Activated CD8-positive, alpha-beta T cell treated with anti-CD3 and anti-CD28 coated beads, Interleukin-2, amount 10 ng/mL, durations not matched to agents 7 days and 5 days (primary cell): ENCODE results near the gene LPXN. TPM values are rescaled to one million over a fixed set of nuclear protein-coding genes. Genes with fewer than 3 reads are reported as not detected.

Experiments
- ATAC-seq: fragments of 150-1000 bp; cut with Tn5 transposase; one replicate; pipeline ENCODE4 v1.10.0; 2021; ENCODE audit warnings: moderate library complexity
- CTCF ChIA-PET: fragments of 350-600 bp; sonication (Branson Sonifier 250); formaldehyde crosslinking; loops from one replicate; lab custom pipeline; 2021; ENCODE audit warnings: antibody characterized with exemption; lab: Charles Lee
- POLR2A ChIA-PET: fragments of 350-600 bp; sonication (Branson Sonifier 250); formaldehyde crosslinking; loops from one replicate; lab custom pipeline; 2021; ENCODE audit warnings: antibody characterized with exemption; lab: Charles Lee
- DNase-seq: peaks from one replicate; pipeline ENCODE4 v3.0.0-alpha.2; 2020
- H3K27ac Mint-ChIP-seq: one replicate; pipeline ENCODE4 v1.8.0; 2021; ENCODE audit warnings: mild to moderate bottlenecking, mixed read lengths
- H3K27me3 Mint-ChIP-seq: one replicate; pipeline ENCODE4 v1.8.0; 2021; ENCODE audit warnings: low read depth, mixed read lengths
- H3K36me3 Mint-ChIP-seq: one replicate; pipeline ENCODE4 v1.8.0; 2021; ENCODE audit warnings: low read depth, mixed read lengths
- H3K4me1 Mint-ChIP-seq: one replicate; pipeline ENCODE4 v1.8.0; 2021; ENCODE audit warnings: low read depth, mixed read lengths
- H3K4me3 Mint-ChIP-seq: one replicate; pipeline ENCODE4 v1.8.0; 2021; ENCODE audit warnings: mild to moderate bottlenecking, mixed read lengths
- H3K9me3 Mint-ChIP-seq: one replicate; pipeline ENCODE4 v1.8.0; 2022; ENCODE audit warnings: mixed read lengths; ENCODE audit not compliant: insufficient read depth
- total RNA-seq, 2 experiments: library from RNA; stranded (reverse); gene quantifications; one replicate each; pipeline ENCODE4 v1.2.3, GENCODE V29; 2021

The LPXN gene
- total RNA-seq = 100 to 1,000 TPM; 159 to 169 TPM

DNA sequence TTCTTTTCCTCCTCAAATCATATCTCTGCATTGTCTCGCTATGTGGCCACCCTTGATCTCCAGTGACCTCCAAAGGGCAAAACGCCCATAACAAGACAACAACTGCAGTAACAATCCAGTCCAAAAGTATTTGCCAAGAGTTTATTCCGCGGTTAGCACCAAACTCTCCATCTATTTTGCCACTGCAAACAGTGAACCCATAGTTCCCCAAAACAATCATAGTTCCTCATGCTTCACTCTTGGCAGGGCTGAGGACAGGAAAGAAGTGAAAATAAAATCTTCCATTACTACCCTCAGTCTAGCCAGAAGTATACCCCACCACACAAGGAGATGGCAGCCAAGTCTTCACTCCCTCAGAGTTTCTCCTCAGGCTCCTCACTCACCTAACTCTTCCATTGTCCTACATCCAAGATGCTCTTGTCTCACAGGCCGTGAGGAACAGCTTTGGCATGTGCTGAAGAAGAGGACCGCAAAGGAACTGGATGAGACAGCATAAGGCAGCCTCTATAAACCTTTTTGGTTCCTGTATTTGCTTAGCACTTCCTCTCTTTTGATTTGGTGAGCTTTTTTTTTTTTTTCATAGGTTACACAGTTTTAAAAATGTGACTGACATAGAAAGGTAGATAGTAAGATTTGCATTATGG, at the start of gene LPXN:
TSS of gene LPXN (minus strand) at position 480 of the 644 bp plus-strand sequence. CDS start at position 396, 84 bp downstream.
- ATAC-seq (no peak), DNase-seq (peak; percentile 53)
- H3K4me3 Mint-ChIP-seq = peak within 1 kb of the TSS; percentile 85

GRCh38 chr11:58625086-58625485, 49.4 kb upstream of the LPXN start:
- Mint-ChIP-seq H3K9me3 (no peaks in the 10 kb centered on the region), H3K27ac (no peak overlapping the region), H3K4me1 (peaks cover 6% of the 10 kb centered on the region), H3K27me3 (no peaks in the 10 kb centered on the region), H3K36me3 (peaks cover 43% of the 10 kb centered on the region), H3K4me3 (no peak overlapping the region)
- POLR2A ChIA-PET = interaction anchor here (0.5 kb wide), 1 partner anchor 976 kb away, joined by 3 read pairs; no protein-coding TSS in a partner anchor
- DNase-seq = no peak
- no peak for ATAC-seq
- CTCF ChIA-PET = no interaction called here

More for the DNA sequence above, at the start of gene LPXN:
- Mint-ChIP-seq H3K27me3 (no peaks in the 10 kb centered on the region), H3K4me1 (peaks cover 39% of the 10 kb centered on the region), H3K36me3 (peaks cover 40% of the 10 kb centered on the region), H3K27ac (peak within 1 kb of the TSS; percentile 100), H3K9me3 (no peaks in the 10 kb centered on the region)
- POLR2A ChIA-PET = interaction anchor here (0.6 to 1.7 kb wide), 10 partner anchors 9 to 370 kb away, joined by 3 to 5 read pairs (median 4); no protein-coding TSS in a partner anchor
- CTCF ChIA-PET = interaction anchor here (1.0 to 8.1 kb wide), 8 partner anchors 7 to 57 kb away, joined by 4 to 100 read pairs (median 6); no protein-coding TSS in a partner anchor

- Mint-ChIP-seq H3K27ac (peak within 1 kb of the TSS; percentile 13), H3K27me3 (no peaks in the 10 kb centered on the region), H3K4me1 (peaks cover 6% of the 10 kb centered on the region), H3K9me3 (no peaks in the 10 kb centered on the region), H3K4me3 (no peak within 1 kb of the TSS), H3K36me3 (peaks cover 64% of the 10 kb centered on the region)
- DNase-seq (no peak), ATAC-seq (no peak)
- ChIA-PET POLR2A (no interaction called here), CTCF (interaction anchor here (0.6 to 1.6 kb wide), 4 partner anchors 7 to 54 kb away, joined by 3 to 13 read pairs (median 4); no protein-coding TSS in a partner anchor)
These were observed 46.7 kb upstream of the LPXN start, which contains the start of gene CNTF for GRCh38 chr11:58622344-58622743. Gene CNTF (plus strand): TSS chr11:58622665. CDS start chr11:58622753, 88 bp downstream.

DNA sequence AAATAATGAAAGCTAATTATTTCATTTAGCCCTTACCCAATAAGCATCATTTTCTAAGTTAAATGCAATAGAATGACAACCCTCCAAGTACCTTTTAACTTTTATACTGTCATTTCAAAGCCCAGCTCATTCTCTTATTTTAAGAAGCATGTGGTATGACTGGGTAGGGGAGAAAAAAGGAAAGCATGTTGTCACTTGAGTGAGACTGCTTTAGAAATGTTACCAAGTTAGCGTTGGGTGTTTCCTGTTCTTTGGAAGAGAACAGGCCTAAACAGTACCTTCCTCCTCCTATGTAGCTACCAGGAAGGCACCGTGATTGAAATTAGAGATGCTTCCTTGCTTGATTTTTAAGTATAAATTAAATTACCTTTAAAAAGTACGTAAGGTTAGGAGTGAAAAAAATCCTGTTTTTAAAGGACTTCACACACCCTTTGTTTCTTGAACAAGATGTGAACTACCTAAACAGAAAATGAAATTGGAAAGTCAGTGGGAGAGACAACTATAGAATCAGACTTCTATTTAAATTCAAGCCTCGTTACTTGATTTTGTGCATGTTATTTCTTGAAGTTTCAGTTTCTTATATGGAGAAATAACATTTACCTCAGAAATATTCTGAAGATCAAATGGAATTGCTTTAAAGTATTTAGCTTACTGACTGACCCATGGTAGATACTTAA, 46.1 kb upstream of the LPXN start:
- DNase-seq (no peak), ATAC-seq (no peak)
- POLR2A ChIA-PET = no interaction called here
- CTCF ChIA-PET = interaction anchor here (1.0 to 1.6 kb wide), 4 partner anchors 8 to 18 kb away, joined by 3 to 13 read pairs (median 4); no protein-coding TSS in a partner anchor
- Mint-ChIP-seq H3K9me3 (no peaks in the 10 kb centered on the region), H3K27me3 (no peaks in the 10 kb centered on the region), H3K27ac (peak overlapping the region; percentile 13), H3K4me1 (peaks cover 6% of the 10 kb centered on the region), H3K36me3 (peaks cover 67% of the 10 kb centered on the region), H3K4me3 (no peak overlapping the region)

DNA sequence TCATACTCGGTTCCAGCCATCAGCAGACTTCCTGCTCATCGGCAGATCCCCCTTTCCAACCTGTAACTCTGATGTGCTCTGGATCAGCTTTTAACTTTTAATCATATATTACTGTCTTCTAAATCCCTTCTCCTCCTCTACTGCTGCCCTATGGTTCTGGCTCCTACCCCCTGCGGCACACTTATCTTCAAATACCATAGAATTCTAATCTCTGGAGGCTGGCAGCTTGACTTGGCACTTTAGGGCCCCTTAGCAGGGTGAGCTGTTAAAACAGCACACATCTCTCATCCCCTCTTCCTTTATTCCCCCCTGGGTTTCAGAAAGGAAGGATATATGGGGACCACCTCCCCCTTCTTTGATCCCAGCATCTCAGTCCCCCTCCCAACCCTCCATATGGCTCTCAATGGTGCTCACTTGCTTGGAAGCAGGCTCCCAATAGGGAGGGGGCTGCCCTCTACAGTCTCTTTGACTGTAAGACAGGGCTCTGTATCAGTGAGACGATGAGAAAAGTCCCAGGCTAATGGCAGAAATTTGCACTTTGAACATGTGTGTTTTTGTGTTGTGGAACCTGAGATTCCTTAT, 42.4 kb upstream of the LPXN start:
- no peaks in the 10 kb centered on the region for H3K27me3 Mint-ChIP-seq
- H3K4me1 Mint-ChIP-seq = peaks cover 6% of the 10 kb centered on the region
- H3K9me3 Mint-ChIP-seq = no peaks in the 10 kb centered on the region
- CTCF ChIA-PET = interaction anchor here (0.7 to 2.3 kb wide), 9 partner anchors 11 to 170 kb away, joined by 3 to 19 read pairs (median 4); no protein-coding TSS in a partner anchor
- ATAC-seq (no peak), DNase-seq (no peak)
- POLR2A ChIA-PET = no interaction called here
- peak overlapping the region; percentile 37 for H3K27ac Mint-ChIP-seq
- H3K36me3 Mint-ChIP-seq = peaks cover 72% of the 10 kb centered on the region
- H3K4me3 Mint-ChIP-seq = no peak overlapping the region

DNA sequence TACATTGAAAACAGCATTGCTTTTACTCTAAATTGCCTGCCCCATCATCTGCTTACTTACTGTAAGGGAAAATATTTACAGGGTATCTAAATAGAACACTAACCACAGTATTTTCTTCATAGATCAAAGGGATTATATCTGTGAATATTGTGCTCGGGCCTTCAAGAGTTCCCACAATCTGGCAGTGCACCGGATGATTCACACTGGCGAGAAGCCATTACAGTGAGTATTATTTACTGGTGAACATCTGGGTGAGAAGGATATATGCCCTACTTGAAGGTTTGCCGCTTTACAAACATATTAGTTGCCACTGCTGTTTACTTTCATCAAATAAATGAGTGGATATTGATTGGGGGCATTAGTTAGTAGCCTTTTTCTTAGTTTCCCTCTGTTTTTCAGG, 40.9 kb upstream of the LPXN start:
- no peak for ATAC-seq
- ChIA-PET CTCF (interaction anchor here (1.9 kb wide), 1 partner anchor 36 kb away, joined by 4 read pairs; no protein-coding TSS in a partner anchor), POLR2A (no interaction called here)
- Mint-ChIP-seq H3K4me1 (peaks cover 6% of the 10 kb centered on the region), H3K27me3 (no peaks in the 10 kb centered on the region), H3K27ac (peak overlapping the region; percentile 12), H3K4me3 (no peak overlapping the region), H3K9me3 (no peaks in the 10 kb centered on the region), H3K36me3 (peaks cover 72% of the 10 kb centered on the region)
- no peak for DNase-seq

GRCh38 chr11:58615559-58615958, 39.9 kb upstream of the LPXN start:
- CTCF ChIA-PET = no interaction called here
- H3K4me1 Mint-ChIP-seq = peaks cover 8% of the 10 kb centered on the region
- H3K27me3 Mint-ChIP-seq = no peaks in the 10 kb centered on the region
- peaks cover 80% of the 10 kb centered on the region for H3K36me3 Mint-ChIP-seq
- H3K27ac Mint-ChIP-seq = no peak overlapping the region
- no peak for ATAC-seq
- H3K9me3 Mint-ChIP-seq = no peaks in the 10 kb centered on the region
- H3K4me3 Mint-ChIP-seq = no peak overlapping the region
- POLR2A ChIA-PET = no interaction called here
- no peak for DNase-seq

DNA sequence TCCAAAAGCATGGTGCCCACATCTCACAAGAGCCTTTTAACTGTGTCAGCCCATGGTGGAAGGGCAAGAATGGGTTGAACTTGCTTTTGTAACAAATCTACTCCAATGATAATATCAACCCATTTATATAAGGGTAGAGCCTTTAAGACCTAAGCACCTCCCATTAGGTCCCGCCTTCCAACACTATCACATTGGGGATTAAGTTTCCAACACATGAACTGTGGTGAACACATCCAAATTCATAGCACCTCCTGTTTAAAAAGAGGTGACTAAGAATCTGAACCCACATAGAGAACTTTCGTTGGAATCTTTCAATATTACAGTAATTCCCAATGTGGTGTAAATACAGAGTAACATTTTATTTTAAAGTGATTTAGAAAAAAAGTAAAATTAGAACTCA, 37.6 kb upstream of the LPXN start:
- Mint-ChIP-seq H3K27ac (no peak overlapping the region), H3K27me3 (no peaks in the 10 kb centered on the region), H3K9me3 (no peaks in the 10 kb centered on the region), H3K4me1 (peaks cover 10% of the 10 kb centered on the region), H3K36me3 (peaks cover 72% of the 10 kb centered on the region), H3K4me3 (no peak overlapping the region)
- ATAC-seq (no peak), DNase-seq (no peak)
- ChIA-PET CTCF (interaction anchor here (0.6 to 1.7 kb wide), 3 partner anchors 35 to 45 kb away, joined by 3 to 4 read pairs (median 4); no protein-coding TSS in a partner anchor), POLR2A (no interaction called here)

DNA sequence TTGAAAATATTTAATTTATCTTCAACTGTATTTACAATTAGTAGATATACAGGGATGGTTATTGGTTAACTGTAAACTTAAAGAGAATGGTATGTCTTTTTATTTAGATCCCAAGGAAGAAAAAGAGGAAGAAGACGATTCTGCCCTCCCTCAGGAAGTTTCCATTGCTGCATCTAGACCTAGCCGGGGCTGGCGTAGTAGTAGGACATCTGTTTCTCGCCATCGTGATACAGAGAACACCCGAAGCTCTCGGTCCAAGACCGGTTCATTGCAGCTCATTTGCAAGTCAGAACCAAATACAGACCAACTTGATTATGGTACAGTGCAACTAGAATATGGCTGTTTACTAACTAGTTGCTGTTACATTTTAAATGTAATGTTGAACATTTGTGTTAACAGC, 34.1 kb upstream of the LPXN start:
- H3K36me3 Mint-ChIP-seq = peaks cover 62% of the 10 kb centered on the region

DNA sequence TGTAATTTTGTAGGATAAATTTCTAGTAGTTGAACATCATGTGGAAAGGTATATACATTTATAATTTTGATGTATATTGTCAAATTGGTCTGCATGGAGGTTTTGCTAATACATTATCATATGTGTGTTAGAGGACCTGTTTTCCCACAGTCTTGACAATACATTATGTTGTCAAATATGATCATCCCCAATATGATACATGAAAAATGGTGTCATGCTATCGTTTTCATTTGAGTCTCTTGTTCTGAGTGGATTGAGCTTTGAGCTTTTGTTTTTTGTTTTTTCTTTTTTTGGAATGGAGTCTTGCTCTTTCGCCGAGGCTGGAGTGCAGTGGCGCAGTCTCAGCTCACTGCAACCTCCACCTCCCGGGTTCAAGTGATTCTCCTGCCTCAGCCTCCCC, 32.7 kb upstream of the LPXN start:
- ChIA-PET POLR2A (no interaction called here), CTCF (no interaction called here)
- no peak for ATAC-seq
- peaks cover 43% of the 10 kb centered on the region for H3K4me1 Mint-ChIP-seq
- H3K4me3 Mint-ChIP-seq = no peak overlapping the region
- no peaks in the 10 kb centered on the region for H3K9me3 Mint-ChIP-seq
- no peaks in the 10 kb centered on the region for H3K27me3 Mint-ChIP-seq
- DNase-seq = no peak
- no peak overlapping the region for H3K27ac Mint-ChIP-seq
- peaks cover 64% of the 10 kb centered on the region for H3K36me3 Mint-ChIP-seq

More for the DNA sequence above, 34.1 kb upstream of the LPXN start:
- Mint-ChIP-seq H3K4me1 (peaks cover 33% of the 10 kb centered on the region), H3K27ac (no peak overlapping the region), H3K9me3 (no peaks in the 10 kb centered on the region), H3K4me3 (no peak overlapping the region), H3K27me3 (no peaks in the 10 kb centered on the region)
- POLR2A ChIA-PET = no interaction called here
- DNase-seq (no peak), ATAC-seq (no peak)
- CTCF ChIA-PET = interaction anchor here (0.9 to 2.4 kb wide), 3 partner anchors 12 to 42 kb away, joined by 4 to 10 read pairs (median 7); no protein-coding TSS in a partner anchor

DNA sequence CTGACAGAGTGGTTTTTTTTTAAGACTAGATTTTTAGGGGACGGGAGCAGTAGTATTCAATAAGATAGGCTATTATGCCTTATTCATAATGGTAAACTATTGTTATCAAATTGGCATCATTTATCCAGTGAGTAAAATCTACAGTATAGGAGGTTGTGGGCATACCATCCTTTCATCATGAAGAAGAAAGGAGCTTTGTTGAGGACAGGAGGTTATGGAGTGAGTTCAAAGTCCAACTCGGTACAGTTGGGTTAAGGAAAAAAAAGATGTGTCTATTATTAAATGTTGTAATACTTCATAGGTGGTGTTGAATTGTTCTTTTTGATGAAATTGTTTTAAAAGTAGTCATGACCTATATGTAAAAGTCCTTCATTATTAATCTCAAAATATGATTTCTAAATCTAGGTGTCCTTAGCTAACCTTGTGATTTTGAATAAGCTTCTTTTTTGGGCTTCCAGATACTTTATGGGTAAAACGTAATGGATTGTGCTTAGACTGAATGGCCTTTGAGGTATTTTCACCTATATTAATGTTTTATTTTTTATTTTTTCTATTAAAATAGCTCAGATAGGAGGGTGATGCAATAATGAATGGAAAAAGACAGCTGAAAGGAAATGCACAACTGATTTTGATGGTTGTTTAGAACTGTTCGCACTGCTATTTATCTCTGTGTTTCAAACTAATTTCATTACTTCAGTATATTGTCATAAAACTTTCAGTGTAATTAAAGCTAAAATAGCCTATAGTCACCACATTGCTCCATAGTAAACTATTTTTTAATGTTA, 31.5 kb upstream of the LPXN start:
- ATAC-seq = no peak
- Mint-ChIP-seq H3K27me3 (no peaks in the 10 kb centered on the region), H3K4me3 (no peak overlapping the region), H3K27ac (no peak overlapping the region), H3K4me1 (peaks cover 48% of the 10 kb centered on the region), H3K36me3 (peaks cover 67% of the 10 kb centered on the region), H3K9me3 (no peaks in the 10 kb centered on the region)
- POLR2A ChIA-PET = interaction anchor here (0.8 kb wide), 1 partner anchor 29 kb away, joined by 3 read pairs; no protein-coding TSS in a partner anchor
- CTCF ChIA-PET = interaction anchor here (1.2 to 2.7 kb wide), 4 partner anchors 9 to 40 kb away, joined by 4 to 12 read pairs (median 5); no protein-coding TSS in a partner anchor
- no peak for DNase-seq
